COLO668 (cell line): Measurements from ENCODE around the gene SBNO1.
A peak's percentile ranks its signal among the peaks of the same experiment; 100 is the strongest.
"Not testable (repeated sequence)": the region's sequence is repeated elsewhere in the genome, so short reads cannot be mapped to it uniquely, and the experiment has no call there.

ENCODE experiments used
- DNase-seq: peaks from one replicate; lab custom pipeline; 2025; ENCODE audit not compliant: unreplicated experiment; lab: John Stamatoyannopoulos, UW

Gene SBNO1

GRCh38 chr12:123388951-123389559 is 24.4 kb upstream of the SBNO1 start:
- DNase-seq, result no peak

- DNase-seq, result peak; percentile 82
Measured at GRCh38 chr12:123388177-123388950, 23.7 kb upstream of the SBNO1 start.

GRCh38 chr12:123387508-123388176 is 23.0 kb upstream of the SBNO1 start:
- no peak for DNase-seq

GRCh38 chr12:123385536-123385935 is 20.9 kb upstream of the SBNO1 start:
- not testable (repeated sequence) for DNase-seq

GRCh38 chr12:123384994-123385376 is 20.3 kb upstream of the SBNO1 start:
- no peak for DNase-seq

- peak; percentile 48 for DNase-seq
Measured at GRCh38 chr12:123384318-123384993, 19.8 kb upstream of the SBNO1 start.

- DNase-seq, result no peak
Measured at GRCh38 chr12:123382684-123383083, 18.0 kb upstream of the SBNO1 start.

- DNase-seq, result no peak
Measured at GRCh38 chr12:123379391-123379790, 14.7 kb upstream of the SBNO1 start.

GRCh38 chr12:123372415-123372814 is 7.8 kb upstream of the SBNO1 start:
- not testable (repeated sequence) for DNase-seq

- DNase-seq, result not testable (repeated sequence)
Measured at GRCh38 chr12:123371667-123372368, 7.2 kb upstream of the SBNO1 start.

GRCh38 chr12:123369229-123369628 is 4.6 kb upstream of the SBNO1 start:
- DNase-seq, result no peak

- not testable (repeated sequence) for DNase-seq
Measured at GRCh38 chr12:123368431-123368830, 3.8 kb upstream of the SBNO1 start.

GRCh38 chr12:123367511-123367910 is 2.9 kb upstream of the SBNO1 start:
- no peak for DNase-seq

- DNase-seq, result peak; percentile 99
Measured at GRCh38 chr12:123365025-123365917, 624 bp upstream of the SBNO1 start.

- DNase-seq, result peak; percentile 46
Measured at GRCh38 chr12:123363740-123364531, 711 bp downstream of the SBNO1 start.

GRCh38 chr12:123363390-123363739 is 1.3 kb downstream of the SBNO1 start:
- DNase-seq, result no peak

- no peak for DNase-seq
Measured at GRCh38 chr12:123358035-123358434, 6.6 kb downstream of the SBNO1 start.

- DNase-seq, result no peak
Measured at GRCh38 chr12:123356159-123356670, 8.4 kb downstream of the SBNO1 start.

- no peak for DNase-seq
Measured at GRCh38 chr12:123354600-123354999, 10.0 kb downstream of the SBNO1 start.
